A549 (cell line): ENCODE measurements around the gene CRMP1. TPM values are rescaled to one million over a fixed set of nuclear protein-coding genes. Genes with fewer than 3 reads are reported as not detected.

Source experiments
- ATAC-seq, 2 experiments: fragments of 200-7000 bp in 1 of 2; fragments of >200 bp in 1 of 2; cut with Nextera tagmentation in 1 of 2; cut with Tn5 transposase in 1 of 2; 3 replicates each; pipeline versions ENCODE4 v1.8.0 to v1.9.1; 2018 to 2020; ENCODE audit warnings: mild to moderate bottlenecking in 1 of 2, moderate library complexity in 1 of 2
- CTCF ChIA-PET: fragments of 300-600 bp; sonication (Branson Sonifier 250); formaldehyde crosslinking; extraction: SDS; loops from one replicate; lab custom pipeline; 2021; ENCODE audit warnings: antibody characterized with exemption, inconsistent platforms; lab: Yijun Ruan, JAX
- POLR2A ChIA-PET: fragments of 350-600 bp; formaldehyde crosslinking; extraction: SDS; loops from one replicate; lab custom pipeline; 2021; ENCODE audit warnings: antibody characterized with exemption, inconsistent platforms; lab: Yijun Ruan, JAX
- DNase-seq, 2 experiments: peaks; one replicate each; pipeline versions ENCODE4 v3.0.0 to v3.0.0-alpha.2; 2011 to 2016; ENCODE audit warnings: low read depth in 1 of 2, low spot score in 1 of 2
- FAIRE-seq: peaks from 2 replicates; lab custom pipeline; 2011; peaks lifted over from hg19 to GRCh38; lab: Jason Lieb, UNC
- H3K27ac ChIP-seq, 2 experiments: fragments of >200 bp; sonication (Bioruptor Twin); formaldehyde crosslinking; 3 replicates each; pipeline ENCODE4 v1.5.1; 2016 to 2017
- H3K4me1 ChIP-seq: fragments of >200 bp; sonication (Bioruptor Twin); formaldehyde crosslinking; 3 replicates; pipeline ENCODE4 v1.6.1; 2016
- H3K4me2 ChIP-seq: fragments of >200 bp; sonication (Bioruptor Twin); formaldehyde crosslinking; 3 replicates; pipeline ENCODE4 v1.6.1; 2016
- H3K4me3 ChIP-seq: fragments of >200 bp; sonication (Bioruptor Twin); formaldehyde crosslinking; 3 replicates; pipeline ENCODE4 v1.5.1; 2016
- H3K9me3 ChIP-seq: fragments of >200 bp; sonication (Bioruptor Twin); formaldehyde crosslinking; 3 replicates; pipeline ENCODE4 v1.6.1; 2016
- CBX2 ChIP-seq: fragments of 200-600 bp; sonication (generic); IDR thresholded peaks from 2 replicates; pipeline ENCODE4 v1.6.1; 2016; ENCODE audit warnings: low read depth, mild to moderate bottlenecking, borderline replicate concordance
- CBX8 ChIP-seq: fragments of 200-600 bp; sonication (generic); IDR thresholded peaks from 2 replicates; pipeline ENCODE4 v1.6.1; 2016
- CEBPB ChIP-seq, 2 experiments: fragments of >200 bp in 1 of 2; sonication (Bioruptor Twin) in 1 of 2; formaldehyde crosslinking in 1 of 2; IDR thresholded peaks; 2 replicates each; pipeline ENCODE4 v1.6.1; 2012 to 2016
- EHMT2 ChIP-seq: fragments of 200-600 bp; sonication (generic); IDR thresholded peaks from 2 replicates; pipeline ENCODE4 v1.6.1; 2016; ENCODE audit warnings: antibody characterized with exemption, low read depth, mild to moderate bottlenecking, moderate library complexity
- ESRRA ChIP-seq: fragments of 150-350 bp; IDR thresholded peaks from 2 replicates; pipeline ENCODE4 v1.6.1; 2014; ENCODE audit warnings: mild to moderate bottlenecking, low read length, borderline replicate concordance
- FOSB ChIP-seq: fragments of 250-450 bp; sonication (Bioruptor Pico); IDR thresholded peaks from 2 replicates; pipeline ENCODE4 v1.5.0; 2020; ENCODE audit warnings: mild to moderate bottlenecking, moderate library complexity
- FOXS1 ChIP-seq: fragments of 250-450 bp; sonication (Bioruptor Pico); IDR thresholded peaks from 2 replicates; pipeline ENCODE4 v1.5.0; 2020; ENCODE audit warnings: mild to moderate bottlenecking, moderate library complexity
- GATA3 ChIP-seq: IDR thresholded peaks from 2 replicates; pipeline ENCODE4 v1.6.1; 2012; ENCODE audit warnings: borderline replicate concordance
- HOXB13 ChIP-seq: fragments of 250-450 bp; sonication (Bioruptor Pico); IDR thresholded peaks from 2 replicates; pipeline ENCODE4 v1.5.0; 2020; ENCODE audit warnings: low read depth, mild to moderate bottlenecking, moderate library complexity
- JUNB ChIP-seq: fragments of >200 bp; sonication (Bioruptor Twin); formaldehyde crosslinking; IDR thresholded peaks from 2 replicates; pipeline ENCODE4 v1.6.1; 2016
- KDM1A ChIP-seq: fragments of 200-600 bp; sonication (generic); IDR thresholded peaks from 2 replicates; pipeline ENCODE4 v1.6.1; 2016; ENCODE audit warnings: low read depth, mild to moderate bottlenecking
- KDM5A ChIP-seq: fragments of 200-600 bp; sonication (generic); IDR thresholded peaks from 2 replicates; pipeline ENCODE4 v1.6.1; 2016; ENCODE audit warnings: antibody characterized with exemption, mild to moderate bottlenecking
- NR3C1 ChIP-seq: fragments of >200 bp; sonication (Bioruptor Twin); formaldehyde crosslinking; IDR thresholded peaks from 3 replicates; pipeline ENCODE4 v1.6.1; 2017
- PHF8 ChIP-seq: fragments of 200-600 bp; sonication (generic); IDR thresholded peaks from 2 replicates; pipeline ENCODE4 v1.6.1; 2016; ENCODE audit warnings: low read depth, mild to moderate bottlenecking, antibody characterized with exemption, moderate library complexity, borderline replicate concordance
- RAD21 ChIP-seq, 2 experiments: fragments of >200 bp in 1 of 2; sonication (Bioruptor Twin) in 1 of 2; formaldehyde crosslinking in 1 of 2; IDR thresholded peaks in 1 of 2; conservative IDR thresholded peaks in 1 of 2; 2 replicates in 1 of 2; 3 replicates in 1 of 2; pipeline ENCODE4 v1.6.1; 2012 to 2018; ENCODE audit warnings: inconsistent platforms in 1 of 2
- RARB ChIP-seq: fragments of 250-450 bp; sonication (Bioruptor Pico); IDR thresholded peaks from 2 replicates; pipeline ENCODE4 v1.8.0; 2021; ENCODE audit warnings: mild to moderate bottlenecking, moderate library complexity
- RCOR1 ChIP-seq: fragments of 150-350 bp; IDR thresholded peaks from 2 replicates; pipeline ENCODE4 v1.6.1; 2014; ENCODE audit warnings: antibody characterized with exemption, low read length, low read depth
- RFX5 ChIP-seq: fragments of 450-650 bp; IDR thresholded peaks from 2 replicates; pipeline ENCODE4 v1.7.1; 2014; ENCODE audit warnings: antibody characterized with exemption, mild to moderate bottlenecking, moderate library complexity
- RNF2 ChIP-seq: fragments of 200-600 bp; sonication (generic); IDR thresholded peaks from 2 replicates; pipeline ENCODE4 v1.6.1; 2016; ENCODE audit warnings: low read depth, mild to moderate bottlenecking, antibody characterized with exemption, moderate library complexity, borderline replicate concordance
- SREBF2 ChIP-seq: fragments of 450-650 bp; IDR thresholded peaks from 2 replicates; pipeline ENCODE4 v1.6.1; 2014; ENCODE audit warnings: mild to moderate bottlenecking, moderate library complexity
- ZC3H11A ChIP-seq: fragments of 450-650 bp; IDR thresholded peaks from 2 replicates; pipeline ENCODE4 v1.6.1; 2014; ENCODE audit warnings: antibody characterized with exemption, mild to moderate bottlenecking
- ZFP36 ChIP-seq: fragments of 450-650 bp; IDR thresholded peaks from 2 replicates; pipeline ENCODE4 v1.6.1; 2014; ENCODE audit warnings: borderline replicate concordance; ENCODE audit not compliant: partially characterized antibody
- ZSCAN20 ChIP-seq: fragments of 250-450 bp; sonication (Bioruptor Pico); IDR thresholded peaks from 2 replicates; pipeline ENCODE4 v1.8.0; 2022; ENCODE audit warnings: mild to moderate bottlenecking, moderate library complexity
- WGBS: methylation state at CpG from one replicate; pipeline ENCODE4 v1.1.6; 2017; ENCODE audit errors: missing lambda C conversion rate; 5-methylcytosine and 5-hydroxymethylcytosine counted together
- polyA plus RNA-seq, 4 experiments: library from polyadenylated mRNA; depleted of rRNA in 3 of 4; stranded (reverse); fragments of >200 nt; fragmentation: RNase III in 1 of 4; extraction: RNeasy Plus Mini Kit Qiagen cat#74134 plus additional on column Dnase treatment in 1 of 4; gene quantifications; 2 replicates in 3 of 4; 3 replicates in 1 of 4; pipeline ENCODE4 v1.2.3, GENCODE V29; 2011 to 2017
- TF ChIP-seq, protein P1 (sequence below): fragments of >200 bp; sonication (Bioruptor Twin); formaldehyde crosslinking; IDR thresholded peaks from 3 replicates; pipeline ENCODE4 v1.5.1; 2016
- TF ChIP-seq, protein P2 (sequence below): fragments of 250-450 bp; sonication (Bioruptor Pico); IDR thresholded peaks from 2 replicates; pipeline ENCODE4 v1.5.0; 2021; ENCODE audit warnings: mild to moderate bottlenecking, moderate library complexity, borderline replicate concordance
- TF ChIP-seq, protein P3 (sequence below): IDR thresholded peaks from 2 replicates; pipeline ENCODE4 v1.6.1; 2012
- TF ChIP-seq, protein P4 (sequence below): fragments of 450-650 bp; IDR thresholded peaks from 2 replicates; pipeline ENCODE4 v1.6.1; 2014; ENCODE audit warnings: antibody characterized with exemption
- TF ChIP-seq, protein P5 (sequence below): fragments of >200 bp; sonication (Bioruptor Twin); formaldehyde crosslinking; IDR thresholded peaks from 2 replicates; pipeline ENCODE4 v1.6.1; 2016

CRMP1 gene
- polyA plus RNA-seq, 2 of the 4 experiments (the other 2 are of a cell fraction): 0.74 to 0.80 TPM

DNA sequence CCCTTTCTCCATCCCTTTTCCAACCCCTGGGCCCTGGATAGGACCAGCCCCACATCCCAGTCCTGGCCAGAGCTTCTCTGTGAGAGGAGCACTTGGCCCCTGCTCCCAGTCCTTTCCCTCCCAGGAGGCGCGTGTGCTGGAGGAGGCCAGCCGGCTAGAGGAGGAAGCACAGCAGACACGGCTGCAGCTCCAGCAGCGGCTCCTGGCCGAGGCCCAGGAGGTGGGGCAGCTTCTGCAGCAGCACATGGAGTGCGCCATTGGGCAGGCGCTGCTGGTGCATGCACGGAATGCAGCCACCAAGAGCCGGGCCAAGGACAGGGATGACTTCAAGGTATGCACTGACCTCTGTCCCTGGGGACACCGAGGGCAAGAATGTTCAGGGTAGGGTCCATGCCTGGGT, 94.4 kb downstream of the CRMP1 start:
- ATAC-seq: no peak
- no peaks in the 10 kb centered on the region for H3K4me1 ChIP-seq
- CTCF ChIA-PET: interaction anchor here (1.0 kb wide), 1 partner anchor 131 kb away, joined by 3 read pairs; no protein-coding TSS in a partner anchor
- no peak overlapping the region for H3K27ac ChIP-seq
- no peak for FAIRE-seq
- H3K9me3 ChIP-seq: no peaks in the 10 kb centered on the region
- DNase-seq: no peak
- no peak overlapping the region for H3K4me3 ChIP-seq
- 85% methylated on average over 3 of the region's 11 CpGs for WGBS
- POLR2A ChIA-PET: no interaction called here
- no peak overlapping the region for H3K4me2 ChIP-seq
- TF ChIP-seq ESRRA (no peak), JUNB (no peak), FOXS1 (no peak), ZSCAN20 (CRISPR knock-in tag) (no peak), FOSB (CRISPR knock-in tag) (no peak), CEBPB (IDR thresholded peaks at IDR 0.05) (no peak), RNF2 (no peak), SREBF2 (no peak), NR3C1 (no peak), RCOR1 (no peak), ZFP36 (no peak), RFX5 (no peak), KDM1A (no peak), RAD21 (conservative IDR thresholded peaks at IDR 0.05 in 1 of 2, IDR thresholded peaks at IDR 0.05 in 1 of 2) (no peak), KDM5A (no peak)
- TF ChIP-seq, protein P1, sequence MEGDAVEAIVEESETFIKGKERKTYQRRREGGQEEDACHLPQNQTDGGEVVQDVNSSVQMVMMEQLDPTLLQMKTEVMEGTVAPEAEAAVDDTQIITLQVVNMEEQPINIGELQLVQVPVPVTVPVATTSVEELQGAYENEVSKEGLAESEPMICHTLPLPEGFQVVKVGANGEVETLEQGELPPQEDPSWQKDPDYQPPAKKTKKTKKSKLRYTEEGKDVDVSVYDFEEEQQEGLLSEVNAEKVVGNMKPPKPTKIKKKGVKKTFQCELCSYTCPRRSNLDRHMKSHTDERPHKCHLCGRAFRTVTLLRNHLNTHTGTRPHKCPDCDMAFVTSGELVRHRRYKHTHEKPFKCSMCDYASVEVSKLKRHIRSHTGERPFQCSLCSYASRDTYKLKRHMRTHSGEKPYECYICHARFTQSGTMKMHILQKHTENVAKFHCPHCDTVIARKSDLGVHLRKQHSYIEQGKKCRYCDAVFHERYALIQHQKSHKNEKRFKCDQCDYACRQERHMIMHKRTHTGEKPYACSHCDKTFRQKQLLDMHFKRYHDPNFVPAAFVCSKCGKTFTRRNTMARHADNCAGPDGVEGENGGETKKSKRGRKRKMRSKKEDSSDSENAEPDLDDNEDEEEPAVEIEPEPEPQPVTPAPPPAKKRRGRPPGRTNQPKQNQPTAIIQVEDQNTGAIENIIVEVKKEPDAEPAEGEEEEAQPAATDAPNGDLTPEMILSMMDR: no peak
- TF ChIP-seq, protein P2, sequence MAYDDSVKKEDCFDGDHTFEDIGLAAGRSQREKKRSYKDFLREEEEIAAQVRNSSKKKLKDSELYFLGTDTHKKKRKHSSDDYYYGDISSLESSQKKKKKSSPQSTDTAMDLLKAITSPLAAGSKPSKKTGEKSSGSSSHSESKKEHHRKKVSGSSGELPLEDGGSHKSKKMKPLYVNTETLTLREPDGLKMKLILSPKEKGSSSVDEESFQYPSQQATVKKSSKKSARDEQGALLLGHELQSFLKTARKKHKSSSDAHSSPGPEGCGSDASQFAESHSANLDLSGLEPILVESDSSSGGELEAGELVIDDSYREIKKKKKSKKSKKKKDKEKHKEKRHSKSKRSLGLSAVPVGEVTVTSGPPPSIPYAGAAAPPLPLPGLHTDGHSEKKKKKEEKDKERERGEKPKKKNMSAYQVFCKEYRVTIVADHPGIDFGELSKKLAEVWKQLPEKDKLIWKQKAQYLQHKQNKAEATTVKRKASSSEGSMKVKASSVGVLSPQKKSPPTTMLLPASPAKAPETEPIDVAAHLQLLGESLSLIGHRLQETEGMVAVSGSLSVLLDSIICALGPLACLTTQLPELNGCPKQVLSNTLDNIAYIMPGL (CRISPR knock-in tag): no peak
- TF ChIP-seq, protein P3, sequence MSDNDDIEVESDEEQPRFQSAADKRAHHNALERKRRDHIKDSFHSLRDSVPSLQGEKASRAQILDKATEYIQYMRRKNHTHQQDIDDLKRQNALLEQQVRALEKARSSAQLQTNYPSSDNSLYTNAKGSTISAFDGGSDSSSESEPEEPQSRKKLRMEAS: no peak
- TF ChIP-seq, protein P4, sequence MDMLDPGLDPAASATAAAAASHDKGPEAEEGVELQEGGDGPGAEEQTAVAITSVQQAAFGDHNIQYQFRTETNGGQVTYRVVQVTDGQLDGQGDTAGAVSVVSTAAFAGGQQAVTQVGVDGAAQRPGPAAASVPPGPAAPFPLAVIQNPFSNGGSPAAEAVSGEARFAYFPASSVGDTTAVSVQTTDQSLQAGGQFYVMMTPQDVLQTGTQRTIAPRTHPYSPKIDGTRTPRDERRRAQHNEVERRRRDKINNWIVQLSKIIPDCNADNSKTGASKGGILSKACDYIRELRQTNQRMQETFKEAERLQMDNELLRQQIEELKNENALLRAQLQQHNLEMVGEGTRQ: no peak
- TF ChIP-seq, protein P5, sequence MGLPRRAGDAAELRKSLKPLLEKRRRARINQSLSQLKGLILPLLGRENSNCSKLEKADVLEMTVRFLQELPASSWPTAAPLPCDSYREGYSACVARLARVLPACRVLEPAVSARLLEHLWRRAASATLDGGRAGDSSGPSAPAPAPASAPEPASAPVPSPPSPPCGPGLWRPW: no peak

DNA sequence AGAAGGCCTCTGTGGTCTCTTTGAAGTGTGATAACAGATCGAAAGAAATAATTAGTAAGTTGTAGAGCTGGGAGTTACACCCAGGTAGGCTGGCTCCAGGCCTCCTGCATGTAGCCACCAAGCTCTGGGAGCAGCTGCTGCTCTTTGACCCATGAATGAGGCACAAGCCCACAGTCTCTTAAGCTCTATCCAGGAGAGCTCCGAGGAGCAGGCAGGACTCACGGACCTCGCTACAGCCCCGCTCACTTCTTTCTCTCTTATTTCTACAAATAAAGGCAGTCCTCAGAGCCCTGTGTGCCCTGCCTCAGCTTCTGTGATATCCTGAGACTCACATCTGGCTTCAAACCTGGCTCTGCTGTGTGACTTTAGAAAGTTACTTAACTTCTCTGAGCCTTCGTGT, 95.0 kb downstream of the CRMP1 start:
- no peaks in the 10 kb centered on the region for H3K4me1 ChIP-seq
- no peak overlapping the region for H3K4me3 ChIP-seq
- H3K9me3 ChIP-seq: no peaks in the 10 kb centered on the region
- CTCF ChIA-PET: interaction anchor here (1.0 kb wide), 1 partner anchor 130 kb away, joined by 3 read pairs; no protein-coding TSS in a partner anchor
- no peak for ATAC-seq
- FAIRE-seq: no peak
- WGBS: 88% methylated on average over 6 of the region's 6 CpGs
- no peak overlapping the region for H3K4me2 ChIP-seq
- TF ChIP-seq, protein P1: no peak
- TF ChIP-seq PHF8 (no peak), ZC3H11A (no peak), FOXS1 (no peak), RNF2 (no peak), HOXB13 (CRISPR knock-in tag) (no peak), CBX2 (no peak), CBX8 (no peak), RARB (no peak), ESRRA (no peak), GATA3 (no peak), EHMT2 (no peak)
- H3K27ac ChIP-seq: no peak overlapping the region
- DNase-seq: no peak
- POLR2A ChIA-PET: no interaction called here
